Left lung (tissue), 10 donors: ENCODE measurements around the gene GALNTL6. TPM values are rescaled to one million over a fixed set of nuclear protein-coding genes. Genes with fewer than 3 reads are reported as not detected.
A peak's percentile ranks its signal among the peaks of the same experiment; 100 is the strongest.

Source experiments
- ATAC-seq: fragments of 200-7000 bp; cut with Tn5 transposase; one replicate; pipeline ENCODE4 v1.9.1; 2020; ENCODE audit warnings: moderate library complexity
- DNase-seq, 4 donors: peaks; one replicate each; pipeline ENCODE4 v3.0.0-alpha.2; 2013 to 2020
- H3K27ac ChIP-seq, 2 donors: fragments of 200-600 bp; sonication (generic) in 1 of 2; one replicate each; pipeline versions ENCODE4 v1.5.0 to v1.8.0; 2020 to 2021
- H3K27me3 ChIP-seq, 2 donors: fragments of 200-600 bp; sonication (generic) in 1 of 2; one replicate each; pipeline versions ENCODE4 v1.5.0 to v1.8.0; 2020 to 2021
- H3K36me3 ChIP-seq, 2 donors: fragments of 200-600 bp; sonication (generic) in 1 of 2; one replicate each; pipeline versions ENCODE4 v1.5.0 to v1.8.0; 2020 to 2021
- H3K4me1 ChIP-seq, 2 donors: fragments of 200-600 bp; one replicate each; pipeline ENCODE4 v1.8.0; 2021
- H3K4me3 ChIP-seq, 2 donors: fragments of 200-600 bp; sonication (generic) in 1 of 2; one replicate each; pipeline versions ENCODE4 v1.5.0 to v1.8.0; 2020 to 2021; ENCODE audit warnings: mild to moderate bottlenecking in 1 of 2
- H3K9me3 ChIP-seq, 2 donors: fragments of 200-600 bp; sonication (generic) in 1 of 2; one replicate each; pipeline versions ENCODE4 v1.5.0 to v1.8.0; 2020 to 2021
- intact Hi-C, 2 donors: fragments of 100-400 bp; cut with DNase I; formaldehyde crosslinking; loops; one replicate each; pipeline versions ENCODE4 v1.11.2 to v1.14.2; 2022
- polyA plus RNA-seq, 6 donors: library from polyadenylated mRNA; unstranded; fragments of 120-200 nt; gene quantifications; one replicate each; pipeline ENCODE4 v1.2.1, GENCODE V29; 2013; ENCODE audit not compliant: insufficient read length in 6 of 6
- total RNA-seq, 2 donors: library from RNA; stranded (reverse); fragmentation: NEBNext Ultra II Directional; extraction: Animal tissue kit (Norgen Biotek cat#: 25700); gene quantifications; one replicate each; pipeline ENCODE4 v1.2.1, GENCODE V29; 2021
- TF ChIP-seq, protein P1 (sequence below), 2 donors: fragments of 200-600 bp; sonication (generic) in 1 of 2; IDR thresholded peaks; one replicate each; pipeline versions ENCODE4 v1.5.0 to v1.8.0; 2021; ENCODE audit warnings: antibody characterized with exemption in 2 of 2
- donor health status: DM: no; HTN: yes; CAD: no.
- donor health status: DM: no; HTN: no; CAD: no.

The GALNTL6 gene
- total and polyA plus RNA-seq, 8 donors, result 0.11 to 0.16 (median 0.13) TPM; not detected in 5

DNA sequence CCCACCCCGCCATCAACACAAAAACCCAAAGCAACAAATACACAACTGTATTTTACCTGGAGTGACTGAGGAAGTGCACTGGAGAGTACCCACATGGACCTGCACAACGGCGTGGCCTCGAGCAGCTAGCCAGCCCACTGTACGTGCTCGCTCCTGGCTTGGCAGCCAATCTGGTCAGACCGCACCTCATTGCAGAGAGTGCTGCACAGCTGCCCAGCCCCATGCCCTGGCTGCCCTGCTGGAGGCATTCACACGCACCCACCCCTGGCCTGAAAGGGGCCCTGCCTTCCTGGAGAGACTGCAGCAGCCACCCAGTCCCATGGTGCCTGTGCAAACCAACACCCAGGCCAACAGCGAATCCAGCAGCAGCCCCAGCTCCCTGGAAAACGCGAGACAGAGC is 116.3 kb downstream of the GALNTL6 start:
- no peak overlapping the region for H3K4me3 ChIP-seq
- intact Hi-C loops, result no loop called here
- H3K36me3 ChIP-seq, result no peaks in the 10 kb centered on the region
- TF ChIP-seq, protein P1, sequence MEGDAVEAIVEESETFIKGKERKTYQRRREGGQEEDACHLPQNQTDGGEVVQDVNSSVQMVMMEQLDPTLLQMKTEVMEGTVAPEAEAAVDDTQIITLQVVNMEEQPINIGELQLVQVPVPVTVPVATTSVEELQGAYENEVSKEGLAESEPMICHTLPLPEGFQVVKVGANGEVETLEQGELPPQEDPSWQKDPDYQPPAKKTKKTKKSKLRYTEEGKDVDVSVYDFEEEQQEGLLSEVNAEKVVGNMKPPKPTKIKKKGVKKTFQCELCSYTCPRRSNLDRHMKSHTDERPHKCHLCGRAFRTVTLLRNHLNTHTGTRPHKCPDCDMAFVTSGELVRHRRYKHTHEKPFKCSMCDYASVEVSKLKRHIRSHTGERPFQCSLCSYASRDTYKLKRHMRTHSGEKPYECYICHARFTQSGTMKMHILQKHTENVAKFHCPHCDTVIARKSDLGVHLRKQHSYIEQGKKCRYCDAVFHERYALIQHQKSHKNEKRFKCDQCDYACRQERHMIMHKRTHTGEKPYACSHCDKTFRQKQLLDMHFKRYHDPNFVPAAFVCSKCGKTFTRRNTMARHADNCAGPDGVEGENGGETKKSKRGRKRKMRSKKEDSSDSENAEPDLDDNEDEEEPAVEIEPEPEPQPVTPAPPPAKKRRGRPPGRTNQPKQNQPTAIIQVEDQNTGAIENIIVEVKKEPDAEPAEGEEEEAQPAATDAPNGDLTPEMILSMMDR (IDR thresholded peaks at IDR 0.05), result no peak
- no peak overlapping the region for H3K27ac ChIP-seq
- H3K9me3 ChIP-seq, result peaks cover 0 to 3% of the 10 kb centered on the region in 2 donors
- H3K4me1 ChIP-seq, result no peaks in the 10 kb centered on the region
- DNase-seq (peak in 1 of 4 donors; percentile 63), ATAC-seq (no peak)
- H3K27me3 ChIP-seq, result no peaks in the 10 kb centered on the region

DNA sequence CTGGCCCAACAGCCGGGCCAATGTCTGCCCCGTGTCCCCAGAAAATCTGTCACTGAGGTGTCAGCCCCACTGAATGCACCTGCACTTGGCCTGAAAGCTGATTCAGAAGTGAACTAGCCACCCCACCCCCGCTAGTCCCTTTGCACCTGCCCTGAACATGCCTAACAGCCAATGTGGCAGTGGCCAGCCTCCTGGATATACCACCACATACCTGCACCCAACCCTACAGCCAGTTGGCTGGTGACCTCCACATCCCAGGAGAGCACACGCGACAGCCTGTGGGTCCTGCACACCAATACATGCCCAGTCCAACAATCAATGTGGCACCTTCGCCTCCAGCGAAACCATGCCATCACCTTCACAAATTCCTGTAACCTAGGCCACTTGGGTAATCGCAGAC is 116.7 kb downstream of the GALNTL6 start:
- intact Hi-C loops, result no loop called here
- H3K27me3 ChIP-seq, result no peaks in the 10 kb centered on the region
- DNase-seq, result no peak
- ATAC-seq, result no peak
- H3K27ac ChIP-seq, result no peak overlapping the region
- TF ChIP-seq, protein P1 (IDR thresholded peaks at IDR 0.05), result no peak
- peaks cover 0 to 3% of the 10 kb centered on the region in 2 donors for H3K9me3 ChIP-seq
- no peaks in the 10 kb centered on the region for H3K36me3 ChIP-seq
- no peak overlapping the region for H3K4me3 ChIP-seq
- no peaks in the 10 kb centered on the region for H3K4me1 ChIP-seq

DNA sequence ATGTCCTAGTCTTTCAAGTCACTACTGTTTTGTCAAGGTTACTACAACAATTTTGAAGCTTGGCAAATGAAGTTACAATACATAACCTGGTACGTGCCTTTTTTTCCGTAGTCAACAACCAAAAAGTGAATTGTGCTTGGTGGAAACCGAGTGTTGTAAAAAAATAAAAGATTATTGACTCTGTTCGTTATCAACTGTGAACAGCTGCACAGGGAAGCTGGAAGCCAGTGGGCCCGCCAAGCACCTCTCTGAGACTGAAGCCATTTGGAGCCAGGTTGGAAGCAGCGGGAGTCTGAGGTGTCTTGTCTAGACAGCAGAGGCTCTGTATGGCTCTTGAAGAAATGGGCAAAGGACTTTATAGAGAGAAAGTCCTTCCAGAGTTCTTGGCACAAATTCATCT is 119.0 kb downstream of the GALNTL6 start:
- Histone ChIP-seq H3K4me3 (no peak overlapping the region), H3K27me3 (no peaks in the 10 kb centered on the region), H3K36me3 (no peaks in the 10 kb centered on the region), H3K4me1 (no peaks in the 10 kb centered on the region), H3K9me3 (peaks cover 0 to 3% of the 10 kb centered on the region in 2 donors), H3K27ac (no peak overlapping the region)
- ATAC-seq (no peak), DNase-seq (peak in 1 of 4 donors; percentile 26)
- TF ChIP-seq, protein P1 (IDR thresholded peaks at IDR 0.05), result no peak
- intact Hi-C loops, result no loop called here

DNA sequence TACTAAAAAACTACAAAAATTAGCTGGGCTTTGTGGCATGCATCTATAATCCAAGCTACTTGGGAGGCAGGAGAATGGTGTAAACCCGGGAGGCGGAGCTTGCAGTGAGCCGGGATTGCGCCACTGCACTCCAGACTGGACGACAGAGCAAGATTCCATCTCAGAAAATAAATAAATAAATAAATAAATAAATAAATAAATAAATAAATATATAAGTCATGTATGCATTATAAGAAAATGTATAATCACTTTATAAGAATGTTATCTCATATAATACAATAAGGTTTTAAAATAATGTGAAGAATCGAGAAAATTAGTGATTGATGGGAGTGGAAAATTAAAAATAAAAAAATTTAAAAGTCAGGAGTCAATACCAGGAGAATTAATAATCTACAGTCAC is 127.5 kb downstream of the GALNTL6 start:
- Histone ChIP-seq H3K9me3 (no peaks in the 10 kb centered on the region), H3K36me3 (no peaks in the 10 kb centered on the region), H3K4me3 (no peak overlapping the region), H3K4me1 (no peaks in the 10 kb centered on the region), H3K27me3 (no peaks in the 10 kb centered on the region), H3K27ac (no peak overlapping the region)
- DNase-seq, result no peak
- no peak for ATAC-seq
- TF ChIP-seq, protein P1 (IDR thresholded peaks at IDR 0.05), result no peak
- intact Hi-C loops, result no loop called here

DNA sequence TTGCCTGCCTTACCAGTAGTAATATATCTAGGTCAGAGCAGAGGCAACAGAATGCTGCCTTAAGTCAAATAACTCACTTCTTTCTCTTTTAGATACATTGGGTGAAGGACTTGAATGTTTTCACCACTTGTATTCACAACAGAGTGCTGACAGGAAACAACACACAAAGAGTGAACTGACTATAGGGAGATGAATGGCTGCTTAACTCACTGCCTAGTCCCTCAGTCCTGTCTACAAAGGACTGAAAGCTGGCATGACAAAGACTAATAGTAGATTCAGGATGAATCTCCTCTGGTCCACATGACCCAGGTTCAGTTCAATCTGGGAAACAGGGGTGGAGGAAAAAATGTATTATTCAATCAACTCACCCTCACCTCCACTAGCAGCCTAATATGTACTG is 134.2 kb downstream of the GALNTL6 start:
- Histone ChIP-seq H3K36me3 (no peaks in the 10 kb centered on the region), H3K4me3 (no peak overlapping the region), H3K27me3 (no peaks in the 10 kb centered on the region), H3K9me3 (no peaks in the 10 kb centered on the region), H3K27ac (no peak overlapping the region), H3K4me1 (no peaks in the 10 kb centered on the region)
- intact Hi-C loops, result no loop called here
- TF ChIP-seq, protein P1 (IDR thresholded peaks at IDR 0.05), result no peak
- ATAC-seq, result no peak
- DNase-seq, result no peak
